Subcutaneous adipose tissue (tissue), 4 donors: Measurements from ENCODE around the gene TBC1D21. TPM values are rescaled to one million over a fixed set of nuclear protein-coding genes. Genes with fewer than 3 reads are reported as not detected.

Experiments
- total RNA-seq, 4 donors: library from RNA; depleted of rRNA; stranded (reverse); fragments of >200 nt; gene quantifications; one replicate each; pipeline ENCODE4 v1.1.0, GENCODE V29; 2016
- TF ChIP-seq, protein P1 (sequence below): fragments of 450-650 bp; IDR thresholded peaks from one replicate; pipeline ENCODE4 v1.5.1; 2016; ENCODE audit warnings: low read depth, mild to moderate bottlenecking, control low read depth, antibody characterized with exemption, moderate library complexity

The TBC1D21 gene
- total RNA-seq, 4 donors from 2014 or later, result not detected

DNA sequence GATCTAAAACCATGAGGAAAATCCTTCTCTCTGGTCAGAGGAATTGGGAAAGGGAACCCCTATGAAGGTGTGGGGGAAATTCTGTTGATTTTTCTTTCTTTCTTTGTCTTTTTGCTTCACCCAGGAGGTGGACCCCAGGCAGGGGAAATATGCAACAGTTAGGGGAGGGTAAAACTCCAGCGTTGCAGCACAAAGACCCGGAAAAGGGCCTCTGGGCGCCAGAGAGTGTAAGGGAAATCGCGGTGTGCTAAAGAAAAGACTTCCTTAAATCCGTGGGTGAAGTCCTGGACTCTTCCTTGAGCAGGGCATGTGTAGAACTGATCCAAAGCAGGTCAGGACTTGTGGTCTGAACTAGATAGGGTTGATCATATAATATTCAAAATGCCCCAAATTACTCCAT lies 11.1 kb upstream of the TBC1D21 start:
- TF ChIP-seq, protein P1, sequence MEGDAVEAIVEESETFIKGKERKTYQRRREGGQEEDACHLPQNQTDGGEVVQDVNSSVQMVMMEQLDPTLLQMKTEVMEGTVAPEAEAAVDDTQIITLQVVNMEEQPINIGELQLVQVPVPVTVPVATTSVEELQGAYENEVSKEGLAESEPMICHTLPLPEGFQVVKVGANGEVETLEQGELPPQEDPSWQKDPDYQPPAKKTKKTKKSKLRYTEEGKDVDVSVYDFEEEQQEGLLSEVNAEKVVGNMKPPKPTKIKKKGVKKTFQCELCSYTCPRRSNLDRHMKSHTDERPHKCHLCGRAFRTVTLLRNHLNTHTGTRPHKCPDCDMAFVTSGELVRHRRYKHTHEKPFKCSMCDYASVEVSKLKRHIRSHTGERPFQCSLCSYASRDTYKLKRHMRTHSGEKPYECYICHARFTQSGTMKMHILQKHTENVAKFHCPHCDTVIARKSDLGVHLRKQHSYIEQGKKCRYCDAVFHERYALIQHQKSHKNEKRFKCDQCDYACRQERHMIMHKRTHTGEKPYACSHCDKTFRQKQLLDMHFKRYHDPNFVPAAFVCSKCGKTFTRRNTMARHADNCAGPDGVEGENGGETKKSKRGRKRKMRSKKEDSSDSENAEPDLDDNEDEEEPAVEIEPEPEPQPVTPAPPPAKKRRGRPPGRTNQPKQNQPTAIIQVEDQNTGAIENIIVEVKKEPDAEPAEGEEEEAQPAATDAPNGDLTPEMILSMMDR, result no peak

DNA sequence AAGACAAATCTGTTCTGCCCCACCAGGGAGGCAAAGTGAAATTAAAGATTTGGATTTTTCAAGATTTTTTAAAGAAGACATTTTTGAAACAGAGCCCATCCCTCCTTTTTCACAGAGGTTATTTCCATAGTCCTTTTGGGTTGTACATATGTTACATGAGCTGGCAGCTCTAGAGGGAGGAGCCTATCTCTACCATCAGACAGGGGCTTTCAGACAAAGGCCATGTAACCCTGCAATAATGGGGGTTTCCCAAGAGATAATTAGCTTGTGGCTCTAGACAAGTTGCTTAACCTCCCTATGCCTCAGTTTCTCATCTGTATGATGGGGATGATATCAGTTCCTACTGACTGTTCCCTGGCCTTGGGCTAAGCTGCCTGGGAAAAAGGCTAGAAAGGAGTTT lies 8.0 kb upstream of the TBC1D21 start:
- TF ChIP-seq, protein P1, result no peak

DNA sequence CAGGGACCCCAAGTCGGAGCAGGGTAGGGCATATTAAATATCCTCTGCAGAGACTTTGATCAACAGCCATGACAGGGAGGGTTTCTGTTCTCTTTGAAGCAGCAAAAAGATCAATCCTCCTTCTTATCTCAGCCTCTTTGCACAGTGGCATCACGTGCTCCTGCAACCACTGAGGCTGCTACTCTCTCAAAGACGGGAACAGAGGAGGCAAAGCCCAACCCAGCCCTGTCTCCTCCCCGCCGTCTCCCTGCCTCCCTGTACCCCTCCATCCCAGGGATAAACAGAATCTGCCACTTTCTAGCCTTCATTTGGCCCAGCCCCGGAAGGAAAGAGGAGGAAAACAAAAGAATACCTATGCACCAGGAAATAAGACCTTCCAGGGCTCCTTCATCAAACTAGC lies 7.5 kb upstream of the TBC1D21 start:
- TF ChIP-seq, protein P1, result no peak

DNA sequence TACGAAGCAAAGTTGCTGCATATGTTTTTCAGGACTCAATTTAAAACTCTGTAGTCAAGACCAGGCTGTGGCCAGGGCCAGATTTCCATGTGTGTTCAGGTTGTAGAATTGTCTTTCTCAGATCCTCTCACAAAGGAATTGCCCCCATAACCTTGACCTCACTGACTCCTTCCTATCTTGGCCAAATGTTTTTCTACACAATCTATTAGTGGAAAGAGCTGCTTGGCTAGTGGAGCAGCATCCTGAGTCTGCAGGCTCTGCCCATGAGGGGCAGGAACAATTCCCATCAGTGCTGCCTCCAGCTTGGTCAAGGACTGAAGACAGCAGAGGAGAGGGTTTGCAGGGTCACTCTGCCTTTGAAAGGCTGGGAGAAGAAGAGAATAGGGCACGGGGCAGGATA lies 6.9 kb upstream of the TBC1D21 start:
- TF ChIP-seq, protein P1, result no peak

DNA sequence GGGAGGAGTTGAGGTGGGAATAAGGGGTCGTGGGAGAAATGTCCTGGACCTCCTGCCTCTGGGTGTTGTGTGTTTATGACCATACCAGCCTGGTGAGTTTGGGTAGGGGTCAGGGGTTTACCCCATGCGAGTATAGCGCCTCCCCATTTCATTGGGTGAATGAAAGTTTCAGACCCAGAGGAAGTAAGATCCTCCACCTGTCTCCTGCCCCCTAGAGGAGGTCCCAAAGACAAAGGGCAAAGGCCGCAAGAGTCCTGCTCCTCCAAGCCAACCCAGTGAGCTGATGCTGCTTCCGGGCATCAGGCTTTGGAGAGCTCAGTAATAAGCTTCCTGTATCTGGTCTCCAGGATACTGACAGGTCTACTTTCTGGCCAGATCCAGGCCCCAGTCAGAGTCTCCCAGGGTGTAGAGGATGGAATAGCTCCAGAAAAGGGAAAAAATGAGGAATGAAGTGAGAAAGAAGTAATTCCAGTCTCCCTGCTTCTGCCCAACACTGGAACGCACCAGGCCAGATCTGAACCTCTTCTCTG lies 6.4 kb upstream of the TBC1D21 start:
- TF ChIP-seq, protein P1, result no peak

DNA sequence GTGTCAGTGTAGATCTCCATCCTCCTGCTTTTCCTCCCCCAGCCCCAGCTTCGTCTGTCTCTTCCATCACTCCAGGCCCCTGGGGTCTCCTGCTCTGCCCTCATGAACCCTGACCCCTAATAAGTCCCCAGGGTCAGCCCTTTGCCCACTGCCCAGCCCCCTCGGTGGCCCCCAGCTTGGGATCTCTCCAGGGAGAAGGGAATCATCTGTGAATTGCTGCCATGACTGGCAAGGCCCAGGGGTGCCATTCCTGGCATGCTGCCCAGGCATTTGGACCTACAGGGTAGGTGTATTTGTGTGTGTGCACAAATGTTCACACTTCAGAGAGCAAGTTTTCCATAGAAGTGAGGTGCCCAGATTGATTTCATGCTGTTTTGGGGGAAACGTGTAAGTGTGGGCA lies 5.9 kb upstream of the TBC1D21 start:
- TF ChIP-seq, protein P1, result no peak

DNA sequence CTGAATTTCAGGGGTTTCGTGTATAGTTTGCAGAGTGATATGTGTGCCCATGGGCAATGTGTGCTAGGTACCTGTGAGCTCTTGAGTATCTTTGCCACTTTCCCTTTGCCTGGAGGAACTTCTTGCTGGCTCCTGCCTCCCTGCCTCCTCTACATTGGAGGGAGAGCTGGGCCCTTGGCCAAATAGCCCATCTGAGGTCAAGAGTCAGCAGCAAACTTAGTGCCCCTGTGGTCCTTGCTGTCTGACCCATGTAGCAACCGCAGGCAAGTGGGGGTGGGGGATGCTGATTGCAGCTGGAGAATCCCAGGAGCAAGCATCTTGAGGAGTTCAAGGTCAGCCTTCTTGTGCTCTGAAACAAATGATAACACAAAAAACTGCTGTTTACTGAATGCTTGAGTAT lies 5.4 kb upstream of the TBC1D21 start:
- TF ChIP-seq, protein P1, result no peak
